NOMO-1 (cell line): ENCODE results near the gene TCEAL1.
"Not testable (repeated sequence)": the region's sequence is repeated elsewhere in the genome, so short reads cannot be mapped to it uniquely, and the experiment has no call there.

Experiments used
- DNase-seq, 2 experiments: peaks; one replicate each; lab custom pipeline; 2025; ENCODE audit not compliant: unreplicated experiment in 2 of 2; lab: John Stamatoyannopoulos, UW

The TCEAL1 gene, protein sequence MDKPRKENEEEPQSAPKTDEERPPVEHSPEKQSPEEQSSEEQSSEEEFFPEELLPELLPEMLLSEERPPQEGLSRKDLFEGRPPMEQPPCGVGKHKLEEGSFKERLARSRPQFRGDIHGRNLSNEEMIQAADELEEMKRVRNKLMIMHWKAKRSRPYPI

DNA sequence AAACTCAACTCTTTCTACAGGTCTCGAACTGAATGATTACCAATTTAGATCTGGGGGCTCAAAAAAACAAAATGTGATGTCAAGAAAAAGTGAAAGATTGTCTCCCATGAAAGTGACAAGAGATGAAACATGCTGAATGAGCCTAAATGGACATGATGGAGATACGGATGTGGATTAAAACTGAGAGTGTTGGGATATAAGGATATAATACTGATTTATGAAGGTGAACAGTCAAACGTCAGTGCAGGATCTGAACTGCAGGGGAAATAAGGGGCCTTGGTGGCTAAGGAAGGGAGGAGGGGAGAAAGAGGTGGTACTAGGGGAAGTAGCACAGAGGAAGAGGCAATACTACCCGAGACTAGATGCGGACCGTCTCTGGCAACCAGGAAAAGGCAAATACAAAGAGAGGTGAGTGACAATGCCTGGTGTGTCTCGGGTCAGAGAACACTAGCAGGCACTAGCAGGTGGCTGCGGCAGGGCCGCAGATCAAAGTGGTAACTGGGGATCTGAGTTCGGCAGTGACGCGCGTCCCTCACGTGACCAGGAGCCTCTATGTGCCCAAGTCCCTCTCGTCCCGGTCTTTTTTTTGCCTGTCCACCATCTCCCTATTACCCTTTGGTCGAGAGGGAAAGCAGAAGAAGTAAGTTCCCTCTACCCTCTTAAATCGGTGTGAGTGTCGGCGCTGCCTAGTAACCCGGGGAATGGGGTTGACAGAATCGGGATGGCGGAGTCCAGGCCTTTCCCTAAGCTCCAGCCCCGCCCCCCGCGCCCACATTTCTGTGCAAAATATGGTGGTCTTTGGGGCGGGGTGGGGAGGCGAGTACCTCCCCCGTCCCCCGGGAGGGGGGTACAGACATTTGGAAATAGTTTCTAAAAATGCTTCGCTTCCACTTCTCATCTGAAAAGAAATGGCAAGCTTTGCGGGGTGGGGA is at the start of gene TCEAL1:
TSS of gene TCEAL1 (plus strand) at position 590 of the 932 bp plus-strand sequence. CDS start 942 bp downstream, outside the sequence.
- DNase-seq = peak in 1 of 2 experiments; percentile 15

GRCh38 chrX:103584596-103584995 is 44.2 kb upstream of the TCEAL1 start:
- no peak for DNase-seq

GRCh38 chrX:103585411-103586313 is 43.1 kb upstream of the TCEAL1 start, which contains the start of gene TCEAL4:
Gene TCEAL4, plus strand, starts transcription at chrX:103585515. Its CDS starts 1,161 bp downstream, at chrX:103586676.
- DNase-seq = no peak

GRCh38 chrX:103586314-103586646 is 42.5 kb upstream of the TCEAL1 start:
- DNase-seq = no peak

DNA sequence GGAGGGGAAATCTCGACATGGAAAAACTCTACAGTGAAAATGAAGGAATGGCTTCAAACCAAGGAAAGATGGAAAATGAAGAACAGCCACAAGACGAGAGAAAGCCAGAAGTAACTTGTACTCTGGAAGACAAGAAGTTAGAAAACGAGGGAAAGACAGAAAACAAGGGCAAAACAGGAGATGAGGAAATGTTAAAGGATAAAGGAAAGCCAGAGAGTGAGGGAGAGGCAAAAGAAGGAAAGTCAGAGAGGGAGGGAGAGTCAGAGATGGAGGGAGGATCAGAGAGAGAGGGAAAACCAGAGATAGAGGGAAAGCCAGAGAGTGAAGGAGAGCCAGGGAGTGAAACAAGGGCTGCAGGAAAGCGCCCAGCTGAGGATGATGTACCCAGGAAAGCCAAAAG is 42.1 kb upstream of the TCEAL1 start:
- DNase-seq = no peak

DNA sequence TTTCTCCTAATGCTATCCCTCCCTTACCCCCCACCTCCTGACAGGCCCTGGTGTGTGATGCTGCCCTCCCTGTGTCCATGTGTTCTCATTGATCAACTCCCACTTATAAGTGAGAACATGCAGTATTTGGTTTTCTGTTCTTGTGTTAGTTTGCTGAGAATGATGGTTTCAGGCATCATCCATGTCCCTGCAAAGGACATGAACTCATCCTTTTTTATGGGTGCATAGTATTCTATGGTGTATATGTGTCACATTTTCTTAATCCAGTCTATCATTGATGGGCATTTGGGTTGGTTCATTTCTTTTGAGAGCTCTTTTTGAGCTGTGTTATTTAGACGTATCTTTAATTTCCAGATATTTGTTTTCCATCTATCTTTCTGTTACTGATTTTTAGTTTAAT is 36.5 kb upstream of the TCEAL1 start:
- not testable (repeated sequence) for DNase-seq

GRCh38 chrX:103595202-103595601 is 33.6 kb upstream of the TCEAL1 start:
- not testable (repeated sequence) for DNase-seq

DNA sequence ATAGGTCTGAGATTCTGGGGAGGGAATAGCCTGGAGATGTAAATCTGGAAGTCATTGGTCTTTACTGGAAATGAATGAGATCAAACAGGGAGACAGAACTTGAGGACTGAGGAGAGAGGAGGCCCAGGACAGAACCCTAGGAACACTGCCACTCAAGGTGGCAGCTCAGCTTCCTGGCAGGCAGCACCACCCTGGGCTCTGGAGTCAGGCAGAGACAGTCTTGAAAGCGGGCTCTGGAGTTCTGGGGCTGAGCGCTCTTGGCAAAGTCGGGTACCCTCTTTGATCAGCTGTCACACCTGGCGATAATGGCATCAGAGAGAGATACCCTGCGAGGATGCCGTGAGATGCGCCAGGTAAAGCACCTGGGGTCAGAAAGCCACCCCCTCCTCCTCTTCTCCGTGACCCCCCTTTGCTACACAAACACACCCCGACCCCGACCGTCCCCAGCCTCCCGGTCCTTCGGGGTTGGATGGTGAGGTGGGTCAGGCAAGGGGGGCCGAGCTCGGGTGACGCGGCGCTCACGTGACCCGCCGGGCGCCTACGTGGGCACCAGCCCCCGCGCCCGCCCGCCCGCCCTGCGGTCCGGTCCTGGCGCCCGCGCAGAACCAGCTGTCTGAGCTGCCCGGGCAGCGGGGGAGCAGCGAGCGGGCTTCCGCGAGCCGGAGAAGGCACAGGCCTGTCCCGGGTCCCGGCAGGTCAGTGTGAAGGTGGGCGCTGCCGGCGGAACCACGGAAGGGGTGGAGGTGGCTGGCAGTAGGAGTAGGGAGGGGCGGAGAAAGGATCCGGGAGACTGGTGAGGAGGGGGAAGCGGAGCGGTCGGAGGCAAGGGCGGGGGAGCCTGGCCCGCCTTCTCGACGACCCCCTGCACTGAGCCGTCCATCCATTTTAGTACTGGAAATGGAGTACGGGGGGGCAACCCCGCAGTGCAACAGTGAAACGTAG is 21.1 kb upstream of the TCEAL1 start, which contains the start of gene TCEAL3:
TSS of gene TCEAL3 (plus strand) at position 600 of the 942 bp plus-strand sequence. CDS start 1,102 bp downstream, outside the sequence.
- no peak for DNase-seq

GRCh38 chrX:103608306-103608963 is 20.3 kb upstream of the TCEAL1 start:
- DNase-seq = no peak

GRCh38 chrX:103610282-103610681 is 18.5 kb upstream of the TCEAL1 start:
- DNase-seq = no peak

GRCh38 chrX:103613362-103613890 is 15.3 kb upstream of the TCEAL1 start:
- no peak for DNase-seq

DNA sequence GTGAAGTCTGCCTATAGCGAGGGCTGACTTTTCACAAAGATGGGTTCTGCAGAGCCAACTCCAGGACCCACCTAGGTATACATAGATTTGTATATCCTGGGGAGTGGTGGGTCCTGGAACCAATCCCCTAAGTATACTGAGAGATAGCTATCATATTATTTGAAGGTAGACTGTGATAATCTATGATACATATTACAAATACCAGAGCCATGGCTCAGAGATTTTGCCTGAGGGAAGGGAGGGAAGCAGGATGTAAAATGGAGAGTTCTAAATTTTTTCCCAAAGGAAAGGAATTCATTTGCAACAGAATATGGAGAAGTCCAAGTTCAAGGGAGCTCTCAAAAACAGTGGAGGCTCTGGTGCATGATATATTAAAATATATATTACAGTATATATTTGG is 13.8 kb upstream of the TCEAL1 start:
- no peak for DNase-seq

- no peak for DNase-seq
Observed at GRCh38 chrX:103615781-103616371, 12.9 kb upstream of the TCEAL1 start.

DNA sequence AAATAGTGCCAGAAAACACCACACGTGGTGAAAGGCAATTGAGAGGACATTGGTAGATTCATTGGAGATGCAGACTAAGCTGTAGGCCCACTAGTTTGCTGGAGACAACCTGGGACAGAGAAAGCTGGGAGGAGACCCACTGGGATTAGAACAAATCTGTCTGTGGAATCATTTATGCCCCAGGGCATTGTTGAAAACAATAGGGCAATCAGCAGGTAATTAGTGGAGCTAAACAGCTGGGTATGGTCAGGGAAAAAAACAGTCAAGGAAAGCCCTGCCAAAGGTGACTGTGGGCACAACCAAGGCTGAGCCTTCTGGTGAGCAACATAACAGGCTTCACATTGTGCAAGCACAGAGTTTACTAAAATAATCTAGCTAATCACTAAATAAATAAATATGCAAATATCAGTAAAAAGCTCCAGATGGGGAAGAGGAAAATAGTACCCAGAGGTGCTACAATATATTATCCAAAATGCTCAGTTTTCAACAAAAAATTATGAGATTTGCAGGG is 12.0 kb upstream of the TCEAL1 start:
- no peak for DNase-seq

- DNase-seq = no peak
Observed at GRCh38 chrX:103624111-103624510, 4.7 kb upstream of the TCEAL1 start.

GRCh38 chrX:103626855-103627254 is 1.9 kb upstream of the TCEAL1 start:
- no peak for DNase-seq

- DNase-seq = no peak
Observed at GRCh38 chrX:103629318-103630170, 769 bp downstream of the TCEAL1 start.

- no peak for DNase-seq
Observed at GRCh38 chrX:103630171-103630511, 1.4 kb downstream of the TCEAL1 start.
